Stimulated activated CD4-positive, alpha-beta T cell treated with anti-CD3 and anti-CD28 coated beads, Interleukin-1b, Interleukin-23, amount 100 ng/mL, for 24 hours (primary cell): ENCODE measurements around the gene TROAP.
A peak's percentile ranks its signal among the peaks of the same experiment; 100 is the strongest.
"Not testable (repeated sequence)": the region's sequence is repeated elsewhere in the genome, so short reads cannot be mapped to it uniquely, and the experiment has no call there.

Experiments
- DNase-seq, 4 experiments: peaks; one replicate each; pipeline ENCODE4 v3.0.0-alpha.2; 2020; ENCODE audit warnings: low read depth in 4 of 4, low spot score in 1 of 4

TROAP gene

GRCh38 chr12:49327887-49328286 lies 4.8 kb downstream of the TROAP start:
- DNase-seq: no peak

- no peak for DNase-seq
These were observed 5.8 kb downstream of the TROAP start for GRCh38 chr12:49328816-49329215.

DNA sequence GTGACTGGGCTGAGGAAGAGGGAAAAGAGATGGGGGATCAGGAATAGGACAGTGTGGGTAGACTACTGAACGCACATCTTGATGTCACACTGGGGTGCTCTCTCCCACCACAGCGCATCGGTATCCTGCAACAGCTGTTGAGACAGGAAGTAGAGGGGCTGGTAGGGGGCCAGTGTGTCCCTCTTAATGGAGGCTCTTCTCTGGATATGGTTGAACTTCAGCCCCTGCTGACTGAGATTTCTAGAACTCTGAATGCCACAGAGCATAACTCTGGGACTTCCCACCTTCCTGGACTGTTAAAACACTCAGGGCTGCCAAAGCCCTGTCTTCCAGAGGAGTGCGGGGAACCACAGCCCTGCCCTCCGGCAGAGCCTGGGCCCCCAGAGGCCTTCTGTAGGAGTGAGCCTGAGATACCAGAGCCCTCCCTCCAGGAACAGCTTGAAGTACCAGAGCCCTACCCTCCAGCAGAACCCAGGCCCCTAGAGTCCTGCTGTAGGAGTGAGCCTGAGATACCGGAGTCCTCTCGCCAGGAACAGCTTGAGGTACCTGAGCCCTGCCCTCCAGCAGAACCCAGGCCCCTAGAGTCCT lies 7.1 kb downstream of the TROAP start:
- DNase-seq: no peak

GRCh38 chr12:49330631-49331379 lies 7.8 kb downstream of the TROAP start:
- no peak for DNase-seq

DNA sequence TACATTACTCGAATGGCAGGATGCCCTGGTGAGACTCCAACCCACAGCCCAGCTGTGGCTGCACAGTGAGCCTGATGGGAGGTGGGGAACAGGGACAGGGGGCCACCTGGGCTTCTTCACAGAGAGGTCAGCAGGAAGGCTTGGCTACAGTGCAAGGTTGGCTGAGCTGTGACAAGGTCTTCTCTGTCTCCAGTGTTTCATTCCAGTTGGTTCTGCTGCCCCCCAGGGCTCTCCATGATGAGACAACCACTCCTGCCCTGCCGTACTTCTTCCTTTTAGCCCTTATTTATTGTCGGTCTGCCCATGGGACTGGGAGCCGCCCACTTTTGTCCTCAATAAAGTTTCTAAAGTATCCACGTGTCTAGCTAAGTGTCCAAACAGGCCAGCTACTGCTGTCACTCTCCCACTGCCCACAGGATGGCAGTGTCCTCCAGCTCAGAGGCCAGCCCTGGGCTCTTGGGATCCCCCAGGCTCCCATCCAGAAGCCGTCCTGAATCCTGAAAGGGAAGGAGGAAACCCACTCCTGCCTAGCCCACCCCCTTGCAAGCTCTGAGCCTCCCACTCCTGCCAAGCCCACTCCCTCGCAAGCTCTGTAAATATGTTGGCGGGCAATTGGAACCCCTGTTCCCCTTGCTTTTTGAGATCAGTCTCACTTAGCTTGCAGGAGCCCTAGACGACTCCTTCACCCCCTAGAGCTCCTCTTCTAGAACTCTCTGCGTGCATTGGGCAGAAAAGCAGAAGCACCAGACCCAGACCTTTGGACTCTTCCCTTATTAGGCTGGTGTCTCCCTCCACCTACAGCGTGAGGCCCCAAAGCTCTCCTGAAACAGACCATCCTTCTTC lies 8.5 kb downstream of the TROAP start:
- DNase-seq: no peak

DNA sequence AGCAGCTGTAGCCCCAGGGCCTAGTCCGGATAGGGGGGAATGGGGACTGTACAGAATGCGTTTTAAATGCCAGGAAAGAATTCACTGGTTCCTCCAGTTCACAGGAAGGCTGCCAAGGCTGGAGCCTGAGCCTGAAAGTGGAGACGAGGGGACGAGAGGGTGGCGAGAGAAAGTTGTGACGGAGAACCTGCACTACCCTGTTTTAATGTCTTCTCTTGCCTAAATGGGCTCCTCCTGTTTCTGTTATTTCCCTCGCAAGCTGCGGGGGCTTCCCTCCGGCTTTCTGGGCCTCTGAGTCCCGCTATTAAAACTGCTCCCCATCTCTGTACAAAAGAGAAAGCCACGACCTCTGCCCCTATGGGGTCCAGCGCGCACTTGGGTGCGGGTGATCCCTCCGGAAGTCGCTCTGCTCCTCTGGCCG lies 9.4 kb downstream of the TROAP start:
- no peak for DNase-seq

DNA sequence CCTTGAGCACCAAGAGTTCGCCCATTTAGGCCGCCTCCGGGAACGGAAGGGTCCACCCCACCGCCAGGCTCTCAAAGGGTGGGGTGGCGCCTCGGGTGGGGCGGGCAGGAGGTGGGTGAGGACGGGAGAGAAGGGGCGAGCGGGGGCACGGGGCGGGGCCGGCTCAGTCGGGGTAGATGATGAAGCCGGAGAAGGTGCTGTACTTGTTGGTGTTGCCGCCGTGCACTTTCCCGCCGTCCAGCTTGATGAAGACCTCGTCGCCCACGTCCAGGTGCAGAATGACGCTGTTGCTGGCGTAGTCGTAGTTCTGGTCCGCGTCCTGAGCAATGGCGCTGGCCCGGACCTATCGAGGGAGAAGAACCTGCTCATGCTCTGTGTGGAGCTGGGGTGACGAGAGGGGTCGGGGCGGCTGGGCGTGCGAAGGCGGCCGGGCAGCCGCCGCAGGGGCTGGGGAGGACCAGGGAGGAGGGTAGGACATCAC lies 9.9 kb downstream of the TROAP start:
- no peak for DNase-seq

DNA sequence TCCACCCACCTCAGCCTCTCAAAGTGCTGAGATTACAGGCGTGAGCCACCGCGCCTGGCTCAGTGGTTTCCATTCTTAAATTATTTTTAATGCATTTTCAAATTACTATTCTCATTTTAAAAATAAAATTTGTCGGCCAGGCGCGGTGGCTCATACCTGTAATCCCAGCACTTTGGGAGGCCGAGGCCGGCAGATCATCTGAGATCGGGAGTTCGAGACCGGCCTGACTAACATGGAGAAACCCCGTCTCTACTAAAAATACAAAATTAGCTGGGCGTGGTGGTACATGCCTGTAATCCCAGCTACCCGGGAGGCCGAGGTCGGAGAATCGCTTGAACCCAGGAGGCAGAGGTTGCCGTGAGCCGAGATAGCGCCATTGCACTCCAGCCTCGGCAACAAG lies 10.7 kb downstream of the TROAP start:
- DNase-seq: not testable (repeated sequence)

DNA sequence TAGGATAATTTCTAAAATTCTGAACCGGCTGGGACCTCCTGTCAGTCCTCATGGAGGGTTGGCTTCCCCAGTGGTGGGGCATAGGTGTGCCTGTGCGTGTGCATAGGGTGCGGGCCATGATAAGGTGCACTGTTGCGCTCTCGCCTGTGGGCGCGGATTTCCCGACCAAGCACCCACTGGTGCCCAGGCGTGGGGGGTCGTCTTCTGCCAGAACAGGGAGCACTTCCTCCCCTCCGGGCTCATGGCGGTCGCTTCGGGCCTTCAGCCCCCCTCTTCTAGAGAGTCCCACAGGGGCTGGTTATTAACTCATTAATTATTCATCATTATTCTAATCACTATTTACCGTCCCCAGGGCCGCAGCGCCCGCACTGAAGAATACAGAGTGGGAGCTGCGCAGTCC lies 11.2 kb downstream of the TROAP start:
- DNase-seq: no peak

- DNase-seq: no peak
These were observed 11.6 kb downstream of the TROAP start for GRCh38 chr12:49334681-49335080.

GRCh38 chr12:49335118-49335954 lies 12.3 kb downstream of the TROAP start:
- no peak for DNase-seq

- no peak for DNase-seq
These were observed 13.0 kb downstream of the TROAP start for GRCh38 chr12:49335955-49336644.

DNA sequence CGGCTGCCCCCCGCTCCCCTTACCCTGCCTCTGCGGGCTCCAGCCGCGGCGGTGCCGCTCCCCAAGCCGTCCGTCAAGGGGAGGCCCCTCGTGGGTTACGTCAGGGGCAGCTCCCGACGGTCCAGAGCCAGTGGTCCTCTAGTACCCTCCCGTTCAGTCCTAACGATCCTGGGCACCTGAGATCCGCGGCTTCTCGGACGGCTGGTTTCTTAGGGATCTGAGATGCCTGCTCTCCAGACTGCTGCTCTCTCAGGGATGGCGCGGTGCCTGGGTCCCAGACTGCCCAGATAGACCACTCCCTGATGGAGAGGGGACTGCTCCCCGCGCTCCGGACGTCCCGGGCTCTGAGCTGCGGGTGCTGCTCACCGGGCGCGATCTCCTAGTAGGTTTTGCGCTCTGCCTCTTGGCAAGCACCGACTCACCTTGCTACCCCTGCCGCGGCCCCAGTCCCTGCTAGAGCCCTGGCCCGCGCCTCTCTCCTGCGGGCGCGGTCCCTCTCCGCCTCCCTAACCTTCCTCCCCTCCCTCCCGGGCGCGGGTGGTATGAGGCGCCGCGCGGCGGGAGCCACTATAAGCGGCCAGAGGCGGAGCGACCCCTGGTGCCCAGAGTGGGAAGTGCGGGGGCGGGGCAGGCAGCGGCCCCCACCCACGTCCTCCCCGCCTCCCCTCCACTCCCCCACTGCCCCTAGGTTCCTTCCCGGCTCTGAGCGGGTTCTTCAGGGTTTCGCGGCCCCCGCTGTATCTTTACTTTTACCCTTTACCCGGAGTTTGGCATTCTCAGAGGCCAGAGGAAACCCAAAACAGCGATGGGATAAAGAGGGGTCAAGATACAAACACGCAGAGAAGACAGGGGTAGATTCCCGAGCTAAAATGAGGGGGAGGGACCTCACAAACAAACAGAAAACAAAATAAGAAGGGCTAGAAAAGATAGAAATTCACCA lies 13.9 kb downstream of the TROAP start, which contains the start of gene C1QL4:
Gene C1QL4 (minus strand): TSS at position 544 of the 940 bp plus-strand sequence. CDS start 711 bp downstream, outside the sequence.
- peak; percentile 74 to 89 (median 82) for DNase-seq

GRCh38 chr12:49338830-49339463 lies 15.9 kb downstream of the TROAP start:
- DNase-seq: no peak

- no peak for DNase-seq
These were observed 16.4 kb downstream of the TROAP start for GRCh38 chr12:49339464-49339861.

- no peak for DNase-seq
These were observed 17.2 kb downstream of the TROAP start for GRCh38 chr12:49340095-49340870.

DNA sequence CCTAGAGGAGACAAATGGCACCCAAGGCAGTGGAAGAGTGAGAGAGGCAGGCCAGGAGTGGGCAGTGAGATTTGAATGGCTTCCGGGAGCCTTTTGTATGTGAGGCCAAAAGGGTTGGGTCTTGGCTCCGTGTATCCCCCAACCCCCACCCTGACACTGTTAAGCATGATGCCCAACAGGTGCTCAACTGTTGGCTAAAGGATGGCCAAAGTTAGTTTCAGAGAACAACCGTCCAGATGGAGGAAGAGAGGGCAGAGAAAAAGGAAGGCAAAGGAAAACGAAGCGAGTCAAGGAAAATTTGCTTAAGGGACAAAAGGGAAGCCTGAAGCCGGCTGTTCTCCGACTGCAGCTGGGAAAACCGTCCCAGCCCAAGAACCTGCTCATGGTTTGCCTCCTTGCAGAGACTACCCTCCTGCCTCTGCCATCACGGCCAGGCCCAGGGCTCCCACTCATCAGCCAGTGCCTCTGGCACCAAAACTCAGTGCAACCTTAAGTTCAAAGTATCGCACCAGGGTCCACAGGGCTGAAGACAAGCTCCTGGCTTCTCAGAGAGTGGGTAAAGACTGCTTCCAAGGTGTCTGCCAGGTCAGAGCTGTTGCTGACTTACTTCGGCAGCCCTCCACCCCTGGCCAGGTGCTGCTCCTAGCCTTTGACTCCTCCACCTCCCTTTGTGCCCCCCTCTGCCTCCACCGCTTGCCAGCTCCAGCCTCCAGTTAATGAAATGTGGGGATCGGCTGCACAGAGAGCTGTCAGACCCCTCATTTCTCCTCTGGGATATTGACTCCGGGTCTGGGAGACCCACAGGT lies 18.1 kb downstream of the TROAP start:
- DNase-seq: no peak
